B cell (primary cell): ENCODE results near the gene LHFPL6. TPM values are rescaled to one million over a fixed set of nuclear protein-coding genes. Genes with fewer than 3 reads are reported as not detected.

Experiments used
- ATAC-seq: fragments of 200-7000 bp; cut with Tn5 transposase; one replicate; pipeline ENCODE4 v1.10.0; 2021; ENCODE audit warnings: low read depth, mild to moderate bottlenecking, moderate number of reproducible peaks, moderate library complexity
- CTCF ChIA-PET: fragments of 350-600 bp; sonication (Branson Sonifier 250); formaldehyde crosslinking; loops from one replicate; lab custom pipeline; 2021; ENCODE audit warnings: antibody characterized with exemption, inconsistent platforms; lab: Charles Lee
- POLR2A ChIA-PET: fragments of 350-600 bp; sonication (Branson Sonifier 250); formaldehyde crosslinking; loops from one replicate; lab custom pipeline; 2021; ENCODE audit warnings: antibody characterized with exemption; lab: Charles Lee
- DNase-seq: peaks from one replicate; pipeline ENCODE4 v3.0.0; 2013
- H2AFZ ChIP-seq: 2 replicates; pipeline ENCODE4 v1.6.1; 2012; ENCODE audit warnings: mild to moderate bottlenecking, low read depth, low read length; ENCODE audit not compliant: insufficient read depth, poor library complexity, severe bottlenecking
- H3K27ac ChIP-seq, 2 donors: 1 replicate in 1 of 2; 2 replicates in 1 of 2; pipeline ENCODE4 v1.5.1; 2012 to 2013; ENCODE audit warnings: low read length in 2 of 2, mild to moderate bottlenecking in 2 of 2, moderate library complexity in 1 of 2
- H3K27me3 ChIP-seq, 4 experiments: fragments of 200-600 bp in 1 of 4; sonication (generic) in 1 of 4; replicated peaks in 1 of 4; 1 replicate in 2 of 4; 2 replicates in 2 of 4; pipeline versions ENCODE4 v1.6.1 to v1.7.0; 2013 to 2016; ENCODE audit warnings: low read length in 3 of 4, mild to moderate bottlenecking in 2 of 4, mixed read lengths in 1 of 4, moderate library complexity in 1 of 4; ENCODE audit not compliant: insufficient read depth in 4 of 4, control insufficient read depth in 3 of 4; ENCODE audit errors: control extremely low read depth in 1 of 4
- H3K36me3 ChIP-seq, 2 experiments: replicated peaks in 1 of 2; 1 replicate in 1 of 2; 2 replicates in 1 of 2; pipeline versions ENCODE4 v1.6.1 to v1.7.1; 2013; ENCODE audit warnings: low read length in 1 of 2; ENCODE audit not compliant: insufficient read depth in 2 of 2, control insufficient read depth in 1 of 2; ENCODE audit errors: control extremely low read depth in 1 of 2, extremely low read depth in 1 of 2
- H3K4me1 ChIP-seq, 2 donors: fragments of 200-600 bp in 1 of 2; sonication (generic) in 1 of 2; 1 replicate in 1 of 2; 2 replicates in 1 of 2; pipeline versions ENCODE4 v1.5.1 to v1.6.1; 2013 to 2017; ENCODE audit warnings: low read length in 2 of 2; ENCODE audit not compliant: control insufficient read depth in 2 of 2, insufficient read depth in 2 of 2
- H3K4me2 ChIP-seq: replicated peaks from 2 replicates; pipeline ENCODE3; 2012; ENCODE audit warnings: mild to moderate bottlenecking, low read depth, low read length; ENCODE audit not compliant: poor library complexity, severe bottlenecking
- H3K4me3 ChIP-seq, 5 experiments: fragments of 200-600 bp in 1 of 5; sonication (generic) in 1 of 5; 1 replicate in 3 of 5; 2 replicates in 2 of 5; pipeline versions ENCODE4 v1.5.1 to v1.7.0; 2011 to 2016; ENCODE audit warnings: low read length in 4 of 5, mild to moderate bottlenecking in 4 of 5, low read depth in 2 of 5, control low read depth in 1 of 5, moderate library complexity in 1 of 5; ENCODE audit not compliant: insufficient read depth in 1 of 5; ENCODE audit errors: control extremely low read depth in 1 of 5, extremely low read depth in 1 of 5
- H3K79me2 ChIP-seq: fragments of 200-600 bp; sonication (generic); one replicate; pipeline ENCODE4 v1.6.0; 2016; ENCODE audit warnings: low read length; ENCODE audit not compliant: control insufficient read depth, insufficient read depth
- H3K9ac ChIP-seq: fragments of 200-600 bp; sonication (generic); 2 replicates; pipeline ENCODE4 v1.6.1; 2017; ENCODE audit warnings: mild to moderate bottlenecking, low read length, moderate library complexity
- H3K9me3 ChIP-seq, 3 donors: one replicate each; pipeline versions ENCODE4 v1.6.1 to v1.7.1; 2013; ENCODE audit warnings: low read length in 2 of 3; ENCODE audit not compliant: control insufficient read depth in 2 of 3, insufficient read depth in 1 of 3; ENCODE audit errors: control extremely low read depth in 1 of 3
- H4K20me1 ChIP-seq: 2 replicates; pipeline ENCODE4 v1.6.0; 2012; ENCODE audit warnings: mild to moderate bottlenecking, low read length; ENCODE audit not compliant: insufficient read depth, control insufficient read depth, poor library complexity, severe bottlenecking
- H3K27ac Mint-ChIP-seq: one replicate; pipeline ENCODE4 v1.8.0; 2021; ENCODE audit warnings: mixed read lengths
- H3K27me3 Mint-ChIP-seq: one replicate; pipeline ENCODE4 v1.8.0; 2021; ENCODE audit warnings: mixed read lengths
- H3K4me1 Mint-ChIP-seq: one replicate; pipeline ENCODE4 v1.8.0; 2021; ENCODE audit warnings: mixed read lengths
- H3K4me3 Mint-ChIP-seq: one replicate; pipeline ENCODE4 v1.8.0; 2021; ENCODE audit warnings: mixed read lengths
- H3K9me3 Mint-ChIP-seq: one replicate; pipeline ENCODE4 v1.8.0; 2022; ENCODE audit warnings: mixed read lengths; ENCODE audit not compliant: insufficient read depth
- CTCF ChIP-seq: fragments of 200-600 bp; IDR thresholded peaks from one replicate; pipeline ENCODE4 v1.8.0; 2022; ENCODE audit warnings: antibody characterized with exemption, mild to moderate bottlenecking
- EZH2 ChIP-seq: IDR thresholded peaks from 2 replicates; pipeline ENCODE4 v1.6.1; 2012; ENCODE audit warnings: borderline replicate concordance, low read depth, mild to moderate bottlenecking, moderate library complexity, low read length; ENCODE audit not compliant: insufficient read depth, poor library complexity, severe bottlenecking
- WGBS: methylation state at CpG from one replicate; pipeline ENCODE4 v1.1.5; 2013; ENCODE audit warnings: missing lambda C conversion rate; ENCODE audit not compliant: insufficient coverage; 5-methylcytosine and 5-hydroxymethylcytosine counted together
- intact Hi-C: fragments of 100-400 bp; cut with micrococcal nuclease; formaldehyde crosslinking; loops from one replicate; pipeline ENCODE4 v1.10.0; 2022
- polyA plus RNA-seq: library from polyadenylated mRNA; depleted of rRNA; stranded (reverse); fragments of >200 nt; gene quantifications from 2 replicates; pipeline ENCODE4 v1.2.3, GENCODE V29; 2012
- total RNA-seq, 2 donors: library from RNA; stranded (reverse); fragments of 120-200 nt in 1 of 2; gene quantifications; 1 replicate in 1 of 2; 2 replicates in 1 of 2; pipeline versions ENCODE4 v1.2.3 to v1.2.4, GENCODE V29; 2013 to 2022

LHFPL6 gene
- total and polyA plus RNA-seq, 2 donors (not counting 1 experiment from before 2014, with no cell fraction given), result 0.01 TPM; not detected in 1

DNA sequence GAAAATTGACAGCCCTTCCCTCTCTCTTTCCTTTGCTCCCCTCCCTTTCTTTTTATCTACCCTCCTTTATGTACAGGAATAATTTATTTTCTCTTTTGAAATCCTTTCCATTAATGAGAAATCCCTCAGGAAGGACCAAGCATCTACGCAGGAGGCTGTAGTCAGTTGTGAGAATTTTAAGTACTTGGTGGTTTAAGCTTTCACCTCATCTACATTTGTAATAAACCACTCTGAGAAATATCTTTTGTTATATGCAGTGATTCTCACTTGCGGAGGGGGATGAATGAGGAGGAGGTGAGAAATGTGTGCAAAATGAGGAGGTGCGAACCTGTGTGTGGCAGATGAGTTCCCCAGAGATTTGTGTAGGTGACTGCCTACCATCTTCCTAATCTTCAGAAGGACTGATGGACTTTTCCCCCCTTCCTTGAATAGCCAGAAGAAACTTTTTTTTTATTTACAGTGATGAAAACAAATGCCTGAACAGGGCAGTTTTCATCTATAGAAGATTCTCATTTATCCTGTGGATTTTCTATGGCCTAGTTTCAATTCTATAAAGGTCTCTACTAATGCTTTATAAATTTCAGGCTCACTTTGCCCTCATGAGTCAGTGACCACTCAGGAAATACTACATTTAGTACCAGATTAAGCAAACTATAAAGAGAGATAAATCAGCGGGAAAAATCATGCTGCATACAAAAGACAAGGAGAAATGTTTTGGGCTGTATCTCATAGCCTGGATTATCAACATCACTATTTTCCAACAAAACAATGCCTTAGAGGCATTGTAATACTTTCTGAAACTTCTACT, 118.3 kb downstream of the LHFPL6 start:
- CTCF ChIA-PET, result no interaction called here
- no peak for ATAC-seq

More for the DNA sequence above, 118.3 kb downstream of the LHFPL6 start:
- Histone ChIP-seq H3K9me3 (no peaks in the 10 kb centered on the region), H2AFZ (no peak overlapping the region), H3K27ac (no peak overlapping the region), H3K9ac (no peak overlapping the region), H4K20me1 (no peaks in the 10 kb centered on the region), H3K4me3 (no peak overlapping the region), H3K79me2 (no peaks in the 10 kb centered on the region), H3K27me3 (no peaks in the 10 kb centered on the region), H3K36me3 (no peaks in the 10 kb centered on the region), H3K4me2 (no peak overlapping the region), H3K4me1 (no peaks in the 10 kb centered on the region)
- H3K4me1 Mint-ChIP-seq, result no peaks in the 10 kb centered on the region
- TF ChIP-seq CTCF (no peak), EZH2 (no peak)
- POLR2A ChIA-PET, result no interaction called here
- intact Hi-C loops, result no loop called here
- no peak overlapping the region for H3K27ac Mint-ChIP-seq
- WGBS, result no CpG with 5 or more reads among the region's 4 CpGs
- H3K4me3 Mint-ChIP-seq, result no peak overlapping the region
- no peak for DNase-seq
- H3K9me3 Mint-ChIP-seq, result no peaks in the 10 kb centered on the region
- peaks cover 3% of the 10 kb centered on the region for H3K27me3 Mint-ChIP-seq
